Hepatocyte (in vitro differentiated cells): ENCODE results near the gene MED9. TPM values are rescaled to one million over a fixed set of nuclear protein-coding genes. Genes with fewer than 3 reads are reported as not detected.

Experiments
- DNase-seq: peaks from one replicate; pipeline ENCODE4 v3.0.0-alpha.2; 2016; ENCODE audit warnings: low spot score
- H2AFZ ChIP-seq: fragments of 200-600 bp; sonication (generic); 2 replicates; pipeline ENCODE4 v1.6.0; 2016; ENCODE audit warnings: antibody characterized with exemption, mild to moderate bottlenecking
- H3K27ac ChIP-seq: fragments of 200-600 bp; sonication (generic); 2 replicates; pipeline ENCODE4 v1.5.1; 2016; ENCODE audit warnings: mild to moderate bottlenecking
- H3K27me3 ChIP-seq: fragments of 200-600 bp; sonication (generic); 2 replicates; pipeline ENCODE4 v1.6.1; 2016
- H3K36me3 ChIP-seq: fragments of 200-600 bp; sonication (generic); replicated peaks from 2 replicates; pipeline ENCODE4 v1.5.1; 2016; ENCODE audit warnings: low read depth; ENCODE audit not compliant: insufficient read depth
- H3K4me1 ChIP-seq: fragments of 200-600 bp; sonication (generic); 2 replicates; pipeline ENCODE4 v1.5.1; 2016; ENCODE audit warnings: mild to moderate bottlenecking, moderate library complexity; ENCODE audit not compliant: insufficient read depth
- H3K4me2 ChIP-seq: fragments of 200-600 bp; sonication (generic); 2 replicates; pipeline ENCODE4 v1.6.0; 2016
- H3K4me3 ChIP-seq: fragments of 200-600 bp; sonication (generic); 2 replicates; pipeline ENCODE4 v1.5.1; 2016; ENCODE audit warnings: mild to moderate bottlenecking
- H3K79me2 ChIP-seq: fragments of 200-600 bp; sonication (generic); 2 replicates; pipeline ENCODE4 v1.6.0; 2017; ENCODE audit warnings: mild to moderate bottlenecking
- H3K9me2 ChIP-seq: fragments of 200-600 bp; sonication (generic); replicated peaks from 2 replicates; pipeline ENCODE4 v1.6.0; 2017; ENCODE audit warnings: mild to moderate bottlenecking; ENCODE audit not compliant: insufficient read depth
- H3K9me3 ChIP-seq: fragments of 200-600 bp; sonication (generic); 2 replicates; pipeline ENCODE4 v1.5.1; 2016; ENCODE audit warnings: low read depth, mild to moderate bottlenecking
- H4K20me1 ChIP-seq: fragments of 200-600 bp; sonication (generic); 2 replicates; pipeline ENCODE4 v1.6.0; 2016; ENCODE audit warnings: mild to moderate bottlenecking; ENCODE audit not compliant: insufficient read depth, poor library complexity, severe bottlenecking
- EZH2 ChIP-seq: fragments of 200-600 bp; sonication (generic); IDR thresholded peaks from 2 replicates; pipeline ENCODE4 v1.6.1; 2016; ENCODE audit warnings: antibody characterized with exemption, mild to moderate bottlenecking, borderline replicate concordance
- EZH2phosphoT487 ChIP-seq: fragments of 200-600 bp; sonication (generic); IDR thresholded peaks from one replicate; pipeline ENCODE4 v1.6.1; 2018; ENCODE audit warnings: antibody characterized with exemption, mild to moderate bottlenecking, low read depth, moderate library complexity; ENCODE audit not compliant: unreplicated experiment, severe bottlenecking
- whole genome bisulfite sequencing: methylation state at CpG from one replicate; pipeline ENCODE4 v1.1.6; 2016; ENCODE audit warnings: low lambda C conversion rate; ENCODE audit errors: missing lambda C conversion rate; 5-methylcytosine and 5-hydroxymethylcytosine counted together
- polyA plus RNA-seq: library from polyadenylated mRNA; unstranded; fragments of >200 nt; fragmentation: Nextera tagmentation; extraction: Ambion mirVana; gene quantifications from 2 replicates; pipeline ENCODE4 v1.2.1, GENCODE V29; 2016
- total RNA-seq: library from RNA; depleted of rRNA; stranded (reverse); fragments of >200 nt; gene quantifications from 2 replicates; pipeline ENCODE4 v1.2.3, GENCODE V29; 2014
- TF ChIP-seq, protein P1 (sequence below): fragments of 200-600 bp; sonication (generic); IDR thresholded peaks from 2 replicates; pipeline ENCODE4 v1.5.1; 2016; ENCODE audit warnings: antibody characterized with exemption, mild to moderate bottlenecking; ENCODE audit not compliant: poor library complexity

Gene MED9
- total and polyA plus RNA-seq, 2 experiments from 2014 or later = 17.1 to 17.3 TPM

DNA sequence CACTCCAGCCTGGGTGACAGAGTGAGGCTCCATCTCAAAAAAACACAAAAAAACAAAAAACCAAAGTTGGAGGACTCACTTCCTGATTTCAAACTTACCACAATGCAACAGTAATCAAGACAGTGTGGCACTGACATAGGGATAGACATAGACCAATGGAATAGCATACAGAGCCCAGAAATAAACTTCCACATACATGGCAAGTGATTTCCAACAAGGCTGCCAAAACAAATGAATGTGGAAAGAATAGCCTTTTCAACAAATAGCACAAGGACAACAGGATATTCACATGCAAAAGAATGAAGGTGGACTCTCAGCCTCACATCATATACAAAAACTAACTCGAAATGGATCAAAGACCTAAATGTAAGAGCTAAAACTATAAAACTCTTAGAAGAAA, 56.2 kb downstream of the MED9 start:
- Histone ChIP-seq H3K36me3 (no peaks in the 10 kb centered on the region), H4K20me1 (no peaks in the 10 kb centered on the region), H3K79me2 (peaks cover 6% of the 10 kb centered on the region), H2AFZ (no peak overlapping the region), H3K9me2 (no peaks in the 10 kb centered on the region), H3K4me2 (no peak overlapping the region), H3K9me3 (no peaks in the 10 kb centered on the region), H3K27me3 (no peaks in the 10 kb centered on the region), H3K4me1 (peaks cover 5% of the 10 kb centered on the region), H3K4me3 (no peak overlapping the region), H3K27ac (no peak overlapping the region)
- 84% methylated on average over 1 of the region's 1 CpG for WGBS
- DNase-seq = no peak
- no peak for TF ChIP-seq EZH2phosphoT487
- TF ChIP-seq EZH2 = no peak
- TF ChIP-seq, protein P1, sequence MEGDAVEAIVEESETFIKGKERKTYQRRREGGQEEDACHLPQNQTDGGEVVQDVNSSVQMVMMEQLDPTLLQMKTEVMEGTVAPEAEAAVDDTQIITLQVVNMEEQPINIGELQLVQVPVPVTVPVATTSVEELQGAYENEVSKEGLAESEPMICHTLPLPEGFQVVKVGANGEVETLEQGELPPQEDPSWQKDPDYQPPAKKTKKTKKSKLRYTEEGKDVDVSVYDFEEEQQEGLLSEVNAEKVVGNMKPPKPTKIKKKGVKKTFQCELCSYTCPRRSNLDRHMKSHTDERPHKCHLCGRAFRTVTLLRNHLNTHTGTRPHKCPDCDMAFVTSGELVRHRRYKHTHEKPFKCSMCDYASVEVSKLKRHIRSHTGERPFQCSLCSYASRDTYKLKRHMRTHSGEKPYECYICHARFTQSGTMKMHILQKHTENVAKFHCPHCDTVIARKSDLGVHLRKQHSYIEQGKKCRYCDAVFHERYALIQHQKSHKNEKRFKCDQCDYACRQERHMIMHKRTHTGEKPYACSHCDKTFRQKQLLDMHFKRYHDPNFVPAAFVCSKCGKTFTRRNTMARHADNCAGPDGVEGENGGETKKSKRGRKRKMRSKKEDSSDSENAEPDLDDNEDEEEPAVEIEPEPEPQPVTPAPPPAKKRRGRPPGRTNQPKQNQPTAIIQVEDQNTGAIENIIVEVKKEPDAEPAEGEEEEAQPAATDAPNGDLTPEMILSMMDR = no peak

DNA sequence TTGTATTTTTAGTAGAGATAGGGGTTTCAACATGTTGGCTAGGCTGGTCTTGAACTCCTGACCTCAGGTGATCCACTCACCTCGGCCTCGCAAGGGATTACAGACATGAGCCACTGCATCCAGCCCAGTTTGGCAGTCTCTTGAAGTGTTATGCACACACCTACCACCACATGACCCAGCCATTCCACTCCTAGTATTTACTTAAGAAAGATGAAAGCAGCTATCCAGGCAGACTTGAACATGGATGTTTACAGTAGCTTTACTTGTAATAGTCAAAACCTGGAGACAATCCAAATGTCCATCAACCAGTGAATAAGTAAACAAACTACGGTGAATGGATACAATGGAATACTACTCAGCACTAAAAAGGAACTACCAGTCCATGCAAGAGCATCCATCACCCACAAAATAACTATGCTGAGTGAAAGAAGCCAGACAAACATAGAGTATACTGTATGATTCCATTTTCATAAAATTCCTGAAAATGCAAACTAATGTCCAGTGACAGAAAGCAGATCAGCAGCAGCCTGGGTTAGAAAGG, 57.2 kb downstream of the MED9 start:
- H3K4me3 ChIP-seq = no peak overlapping the region
- H3K79me2 ChIP-seq = peaks cover 6% of the 10 kb centered on the region
- no peak overlapping the region for H3K4me2 ChIP-seq
- H4K20me1 ChIP-seq = no peaks in the 10 kb centered on the region
- H2AFZ ChIP-seq = no peak overlapping the region
- 55% methylated on average over 3 of the region's 3 CpGs for WGBS
- no peak for TF ChIP-seq EZH2phosphoT487
- TF ChIP-seq EZH2 = no peak
- TF ChIP-seq, protein P1 = no peak
- H3K27ac ChIP-seq = no peak overlapping the region
- no peaks in the 10 kb centered on the region for H3K9me2 ChIP-seq
- no peaks in the 10 kb centered on the region for H3K27me3 ChIP-seq
- peaks cover 11% of the 10 kb centered on the region for H3K4me1 ChIP-seq
- no peaks in the 10 kb centered on the region for H3K36me3 ChIP-seq
- no peaks in the 10 kb centered on the region for H3K9me3 ChIP-seq
- peak; percentile 60 for DNase-seq

- Histone ChIP-seq H3K27me3 (no peaks in the 10 kb centered on the region), H3K4me3 (no peak overlapping the region), H3K9me2 (no peaks in the 10 kb centered on the region), H3K9me3 (no peaks in the 10 kb centered on the region), H4K20me1 (no peaks in the 10 kb centered on the region), H2AFZ (no peak overlapping the region), H3K4me2 (no peak overlapping the region), H3K36me3 (no peaks in the 10 kb centered on the region), H3K27ac (no peak overlapping the region), H3K79me2 (no peaks in the 10 kb centered on the region), H3K4me1 (peaks cover 29% of the 10 kb centered on the region)
- DNase-seq = no peak
- TF ChIP-seq EZH2 (no peak), EZH2phosphoT487 (no peak)
- TF ChIP-seq, protein P1 = no peak
- 94% methylated on average over 7 of the region's 7 CpGs for WGBS
These were observed 59.2 kb downstream of the MED9 start for GRCh38 chr17:17535957-17536356.

- no peaks in the 10 kb centered on the region for H3K27me3 ChIP-seq
- no peaks in the 10 kb centered on the region for H3K9me2 ChIP-seq
- WGBS = 95% methylated on average over 15 of the region's 15 CpGs
- H3K4me2 ChIP-seq = no peak overlapping the region
- peak overlapping the region; percentile 85 for H3K27ac ChIP-seq
- H4K20me1 ChIP-seq = no peaks in the 10 kb centered on the region
- no peaks in the 10 kb centered on the region for H3K9me3 ChIP-seq
- H3K4me3 ChIP-seq = no peak overlapping the region
- H2AFZ ChIP-seq = no peak overlapping the region
- DNase-seq = no peak
- TF ChIP-seq EZH2 (no peak), EZH2phosphoT487 (no peak)
- TF ChIP-seq, protein P1 = no peak
- no peaks in the 10 kb centered on the region for H3K36me3 ChIP-seq
- no peaks in the 10 kb centered on the region for H3K79me2 ChIP-seq
- peaks cover 29% of the 10 kb centered on the region for H3K4me1 ChIP-seq
These were observed 59.9 kb downstream of the MED9 start for GRCh38 chr17:17536702-17537101.
